CD4-positive, alpha-beta T cell treated with Interleukin-10 for 1 hour (primary cell): ENCODE results near the gene ESM1.
"Not testable (repeated sequence)": the region's sequence is repeated elsewhere in the genome, so short reads cannot be mapped to it uniquely, and the experiment has no call there.

Source experiments
- DNase-seq: peaks from one replicate; pipeline ENCODE4 v3.0.0-alpha.2; 2020

The ESM1 gene

GRCh38 chr5:54985301-54986268 lies at the start of gene ESM1:
ESM1 (minus strand) TSS chr5:54985593; CDS start chr5:54985517, 76 bp downstream.
- no peak for DNase-seq

GRCh38 chr5:55033568-55033967 lies 48.2 kb upstream of the ESM1 start:
- no peak for DNase-seq

GRCh38 chr5:55031492-55031891 lies 46.1 kb upstream of the ESM1 start:
- DNase-seq, result no peak

- no peak for DNase-seq
Measured at GRCh38 chr5:55030676-55031369, 45.4 kb upstream of the ESM1 start.

- no peak for DNase-seq
Measured at GRCh38 chr5:55030220-55030619, 44.8 kb upstream of the ESM1 start.

GRCh38 chr5:55027595-55027994 lies 42.2 kb upstream of the ESM1 start:
- peak; percentile 59 for DNase-seq

- peak; percentile 46 for DNase-seq
Measured at GRCh38 chr5:55022450-55022849, 37.1 kb upstream of the ESM1 start.

GRCh38 chr5:55021821-55022220 lies 36.4 kb upstream of the ESM1 start:
- DNase-seq, result no peak

- no peak for DNase-seq
Measured at GRCh38 chr5:55021410-55021809, 36.0 kb upstream of the ESM1 start.

- DNase-seq, result not testable (repeated sequence)
Measured at GRCh38 chr5:55010149-55010548, 24.8 kb upstream of the ESM1 start.

- no peak for DNase-seq
Measured at GRCh38 chr5:55004729-55005128, 19.3 kb upstream of the ESM1 start.

- DNase-seq, result no peak
Measured at GRCh38 chr5:55003432-55004065, 18.2 kb upstream of the ESM1 start.

GRCh38 chr5:55002166-55002565 lies 16.8 kb upstream of the ESM1 start:
- DNase-seq, result not testable (repeated sequence)

GRCh38 chr5:54997081-54997480 lies 11.7 kb upstream of the ESM1 start:
- DNase-seq, result no peak

- DNase-seq, result no peak
Measured at GRCh38 chr5:54996466-54996865, 11.1 kb upstream of the ESM1 start.

- DNase-seq, result no peak
Measured at GRCh38 chr5:54995168-54995567, 9.8 kb upstream of the ESM1 start.

- DNase-seq, result no peak
Measured at GRCh38 chr5:54994628-54995027, 9.2 kb upstream of the ESM1 start.

- DNase-seq, result no peak
Measured at GRCh38 chr5:54993318-54993717, 7.9 kb upstream of the ESM1 start.

- DNase-seq, result no peak
Measured at GRCh38 chr5:54991416-54991815, 6.0 kb upstream of the ESM1 start.

GRCh38 chr5:54990841-54991258 lies 5.5 kb upstream of the ESM1 start:
- DNase-seq, result no peak

- DNase-seq, result peak; percentile 21
Measured at GRCh38 chr5:54988817-54989216, 3.4 kb upstream of the ESM1 start.

GRCh38 chr5:54988218-54988617 lies 2.8 kb upstream of the ESM1 start:
- DNase-seq, result no peak

- DNase-seq, result no peak
Measured at GRCh38 chr5:54986269-54986654, 869 bp upstream of the ESM1 start.

GRCh38 chr5:54981928-54982327 lies 3.5 kb downstream of the ESM1 start:
- DNase-seq, result no peak
